ENCODE measurements around the gene SMARCB1.

- TF ChIP-seq EZH2 (IDR thresholded peaks at IDR 0.05; ENCODE audit: low read length) = no peak
- TF ChIP-seq, protein P1, sequence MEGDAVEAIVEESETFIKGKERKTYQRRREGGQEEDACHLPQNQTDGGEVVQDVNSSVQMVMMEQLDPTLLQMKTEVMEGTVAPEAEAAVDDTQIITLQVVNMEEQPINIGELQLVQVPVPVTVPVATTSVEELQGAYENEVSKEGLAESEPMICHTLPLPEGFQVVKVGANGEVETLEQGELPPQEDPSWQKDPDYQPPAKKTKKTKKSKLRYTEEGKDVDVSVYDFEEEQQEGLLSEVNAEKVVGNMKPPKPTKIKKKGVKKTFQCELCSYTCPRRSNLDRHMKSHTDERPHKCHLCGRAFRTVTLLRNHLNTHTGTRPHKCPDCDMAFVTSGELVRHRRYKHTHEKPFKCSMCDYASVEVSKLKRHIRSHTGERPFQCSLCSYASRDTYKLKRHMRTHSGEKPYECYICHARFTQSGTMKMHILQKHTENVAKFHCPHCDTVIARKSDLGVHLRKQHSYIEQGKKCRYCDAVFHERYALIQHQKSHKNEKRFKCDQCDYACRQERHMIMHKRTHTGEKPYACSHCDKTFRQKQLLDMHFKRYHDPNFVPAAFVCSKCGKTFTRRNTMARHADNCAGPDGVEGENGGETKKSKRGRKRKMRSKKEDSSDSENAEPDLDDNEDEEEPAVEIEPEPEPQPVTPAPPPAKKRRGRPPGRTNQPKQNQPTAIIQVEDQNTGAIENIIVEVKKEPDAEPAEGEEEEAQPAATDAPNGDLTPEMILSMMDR (optimal IDR thresholded peaks at IDR 0.05 in 1 of 3, IDR thresholded peaks at IDR 0.05 in 1 of 3, conservative IDR thresholded peaks at IDR 0.05 in 1 of 3; ENCODE audit: extremely low read depth in 1 of 3, insufficient read depth in 2 of 3, low read length in 3 of 3) = no peak
Observed at GRCh38 chr22:23806837-23807236, 20.1 kb downstream of the SMARCB1 start.

Measured in keratinocyte (primary cell).